ENCODE results near the gene ERVW-1.
"Not testable (repeated sequence)": the region's sequence is repeated elsewhere in the genome, so short reads cannot be mapped to it uniquely, and the experiment has no call there.

The ERVW-1 gene, protein sequence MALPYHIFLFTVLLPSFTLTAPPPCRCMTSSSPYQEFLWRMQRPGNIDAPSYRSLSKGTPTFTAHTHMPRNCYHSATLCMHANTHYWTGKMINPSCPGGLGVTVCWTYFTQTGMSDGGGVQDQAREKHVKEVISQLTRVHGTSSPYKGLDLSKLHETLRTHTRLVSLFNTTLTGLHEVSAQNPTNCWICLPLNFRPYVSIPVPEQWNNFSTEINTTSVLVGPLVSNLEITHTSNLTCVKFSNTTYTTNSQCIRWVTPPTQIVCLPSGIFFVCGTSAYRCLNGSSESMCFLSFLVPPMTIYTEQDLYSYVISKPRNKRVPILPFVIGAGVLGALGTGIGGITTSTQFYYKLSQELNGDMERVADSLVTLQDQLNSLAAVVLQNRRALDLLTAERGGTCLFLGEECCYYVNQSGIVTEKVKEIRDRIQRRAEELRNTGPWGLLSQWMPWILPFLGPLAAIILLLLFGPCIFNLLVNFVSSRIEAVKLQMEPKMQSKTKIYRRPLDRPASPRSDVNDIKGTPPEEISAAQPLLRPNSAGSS

GRCh38 chr7:92477681-92478080 is at the start of gene ERVW-1:
Gene ERVW-1 (minus strand): TSS chr7:92477946. CDS start chr7:92470381, 7,565 bp downstream.
- in situ Hi-C loops (cut with HindIII; ENCODE audit: low pct_ligation_motif_present, low pct_unique_long_range_greater_than_20kb, low sequenced_read_pairs); DNase-seq: not testable (repeated sequence)

DNA sequence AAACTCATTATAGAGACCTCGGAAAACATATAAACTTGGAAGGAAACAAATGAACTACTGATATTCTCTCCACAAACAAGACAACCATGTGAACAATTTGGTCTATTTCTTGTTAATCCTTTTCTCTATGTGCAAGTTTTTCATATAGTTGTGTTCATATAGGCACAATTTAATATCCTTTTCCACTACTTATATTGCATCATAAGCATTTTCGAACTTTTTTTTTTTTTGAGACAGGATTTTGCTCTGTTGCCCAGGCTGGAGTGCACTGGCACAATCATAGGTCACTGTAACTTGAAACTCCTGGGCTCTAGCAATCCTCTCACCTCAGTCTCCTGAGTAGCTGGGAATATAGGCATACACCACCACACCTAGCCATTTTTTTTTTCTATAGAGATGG is 45.4 kb upstream of the ERVW-1 start:
- in situ Hi-C loops (cut with HindIII; ENCODE audit: low pct_ligation_motif_present, low pct_unique_long_range_greater_than_20kb, low sequenced_read_pairs) = no loop called here
- DNase-seq = no peak

- no peak for DNase-seq
- in situ Hi-C loops (cut with HindIII; ENCODE audit: low pct_ligation_motif_present, low pct_unique_long_range_greater_than_20kb, low sequenced_read_pairs) = no loop called here
Measured at GRCh38 chr7:92520024-92520423, 42.3 kb upstream of the ERVW-1 start.

GRCh38 chr7:92517631-92518030 is 39.9 kb upstream of the ERVW-1 start:
- in situ Hi-C loops (cut with HindIII; ENCODE audit: low pct_ligation_motif_present, low pct_unique_long_range_greater_than_20kb, low sequenced_read_pairs) = no loop called here
- peak; percentile 39 for DNase-seq

DNA sequence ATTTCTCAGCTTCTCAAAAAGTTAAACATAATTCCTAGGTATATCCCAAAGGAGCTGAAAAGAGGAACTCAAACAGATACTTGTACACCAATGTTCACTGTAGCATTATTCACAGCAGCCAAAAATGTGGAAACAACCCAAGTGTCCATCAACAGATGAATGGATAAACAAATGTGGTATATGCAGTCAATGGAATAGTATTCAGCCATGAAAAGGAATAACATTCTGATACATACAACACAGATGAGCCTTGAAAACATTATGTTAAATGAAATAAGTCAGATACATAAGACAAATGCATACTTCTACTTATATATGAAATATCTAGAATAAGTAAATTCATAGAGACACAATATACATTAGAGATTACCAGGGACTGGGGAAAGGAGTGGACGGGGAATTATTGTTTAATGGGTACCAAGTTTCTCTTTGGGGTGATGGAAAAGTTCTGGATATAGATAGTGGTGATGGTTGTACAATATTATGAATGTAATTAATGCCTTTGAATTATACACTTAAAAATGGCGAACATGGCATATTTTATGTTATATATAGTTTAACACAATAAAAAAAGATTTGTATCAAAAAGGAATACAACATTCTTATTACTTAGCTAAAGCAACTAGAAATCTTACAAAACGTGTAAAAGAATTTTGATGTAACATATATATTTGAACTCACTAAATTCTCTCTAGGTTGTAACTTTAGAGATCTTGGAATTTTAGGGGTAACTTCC is 35.6 kb upstream of the ERVW-1 start:
- in situ Hi-C loops (cut with HindIII; ENCODE audit: low pct_ligation_motif_present, low pct_unique_long_range_greater_than_20kb, low sequenced_read_pairs) = no loop called here
- DNase-seq = no peak

GRCh38 chr7:92508946-92509345 is 31.2 kb upstream of the ERVW-1 start:
- DNase-seq = no peak
- in situ Hi-C loops (cut with HindIII; ENCODE audit: low pct_ligation_motif_present, low pct_unique_long_range_greater_than_20kb, low sequenced_read_pairs) = no loop called here

DNA sequence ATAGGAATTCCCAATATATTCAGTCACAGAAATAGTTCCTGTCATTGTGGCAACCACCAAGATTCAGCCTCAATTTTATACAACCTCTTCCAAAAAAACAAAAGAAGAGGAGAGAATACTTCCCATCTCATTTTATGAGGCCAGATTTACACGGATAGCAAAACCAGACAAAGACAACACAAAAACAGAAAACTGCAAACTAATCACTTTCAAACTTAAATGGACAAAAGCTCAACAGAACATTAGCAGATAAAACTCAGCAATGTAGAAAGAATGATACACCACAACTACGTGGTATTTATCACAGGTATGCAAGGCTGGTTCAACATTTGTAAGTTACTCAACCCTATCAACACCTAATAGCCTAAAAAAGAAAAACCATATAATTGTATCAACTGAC is 28.6 kb upstream of the ERVW-1 start:
- in situ Hi-C loops (cut with HindIII; ENCODE audit: low pct_ligation_motif_present, low pct_unique_long_range_greater_than_20kb, low sequenced_read_pairs) = no loop called here
- DNase-seq = no peak

- in situ Hi-C loops (cut with HindIII; ENCODE audit: low pct_ligation_motif_present, low pct_unique_long_range_greater_than_20kb, low sequenced_read_pairs) = no loop called here
Measured at GRCh38 chr7:92504563-92504962, 26.8 kb upstream of the ERVW-1 start.

DNA sequence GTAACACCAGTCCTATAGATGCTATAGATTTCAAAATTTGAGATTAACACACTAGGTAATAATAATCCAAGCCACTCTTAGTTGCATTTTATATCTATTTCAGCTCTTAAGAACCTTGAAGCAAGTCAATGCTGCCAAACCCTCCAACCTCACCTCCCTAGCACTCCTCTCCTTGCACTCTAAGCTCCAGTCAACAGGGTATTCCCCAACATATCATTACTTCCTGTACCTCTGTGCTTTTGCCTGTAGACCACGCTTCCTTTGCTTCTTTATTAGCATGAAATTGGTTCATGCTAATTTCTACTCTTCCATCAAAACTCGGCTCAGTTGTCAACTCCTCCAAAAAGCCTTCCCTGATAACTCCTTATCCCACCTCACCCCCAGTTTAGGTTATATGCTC is 26.0 kb upstream of the ERVW-1 start:
- no peak for DNase-seq
- in situ Hi-C loops (cut with HindIII; ENCODE audit: low pct_ligation_motif_present, low pct_unique_long_range_greater_than_20kb, low sequenced_read_pairs) = no loop called here

More at GRCh38 chr7:92504563-92504962, 26.8 kb upstream of the ERVW-1 start:
- no peak for DNase-seq

DNA sequence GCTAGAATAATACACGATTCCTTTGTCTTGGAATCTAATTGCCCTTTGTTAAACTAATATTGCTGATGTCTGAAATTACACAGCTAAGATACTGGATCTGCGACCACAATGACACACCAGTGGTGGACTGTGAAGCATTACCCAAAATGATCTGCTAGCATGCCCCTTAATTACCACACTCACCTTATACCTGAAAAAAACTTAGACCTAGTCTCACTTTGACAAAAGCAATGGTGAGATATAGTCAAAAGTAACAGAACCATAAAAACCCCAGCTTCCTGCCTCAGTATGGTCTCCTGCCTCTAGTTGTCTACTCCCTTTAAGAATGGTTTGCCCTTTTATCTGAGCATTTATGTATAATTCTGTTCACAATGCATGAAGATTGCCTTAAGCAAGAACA is 20.8 kb upstream of the ERVW-1 start:
- DNase-seq = no peak
- in situ Hi-C loops (cut with HindIII; ENCODE audit: low pct_ligation_motif_present, low pct_unique_long_range_greater_than_20kb, low sequenced_read_pairs) = no loop called here

DNA sequence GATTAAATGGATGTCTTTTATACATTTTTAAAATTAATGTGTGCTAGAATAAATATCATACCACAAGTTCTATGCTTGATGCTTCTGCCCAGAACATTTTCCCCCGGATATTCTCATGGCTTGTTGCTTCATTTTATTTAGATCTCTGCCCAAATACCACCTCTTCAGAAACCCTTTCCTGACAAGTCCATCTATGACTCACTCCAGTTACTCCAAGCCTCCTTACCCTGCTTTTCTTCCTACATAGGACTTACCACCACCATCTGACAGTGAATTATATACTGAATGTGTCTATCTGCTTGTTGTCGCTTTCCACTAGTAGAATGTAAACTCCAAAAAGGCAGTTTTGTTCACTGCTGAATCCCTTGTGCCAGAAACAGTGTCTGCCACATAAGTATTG is 19.1 kb upstream of the ERVW-1 start:
- in situ Hi-C loops (cut with HindIII; ENCODE audit: low pct_ligation_motif_present, low pct_unique_long_range_greater_than_20kb, low sequenced_read_pairs) = no loop called here
- DNase-seq = no peak

DNA sequence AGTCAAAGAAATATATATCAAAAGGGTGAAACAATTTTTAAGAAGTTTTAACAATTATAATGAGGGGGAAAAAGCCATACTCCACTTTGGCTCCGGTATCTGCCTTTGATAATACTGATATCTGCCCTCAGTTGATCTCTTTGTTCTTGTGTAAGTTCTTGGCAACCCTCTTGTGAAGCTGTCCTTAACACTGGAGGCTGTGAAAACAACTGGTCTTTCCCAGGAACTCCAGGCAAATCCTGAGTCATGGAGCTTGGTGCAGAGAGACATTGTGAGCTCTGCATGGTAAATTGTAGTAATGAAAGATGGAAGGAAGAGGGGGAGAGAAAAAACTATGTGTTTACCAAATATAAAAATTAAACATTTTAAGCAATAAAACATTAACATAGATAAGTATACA is 11.9 kb upstream of the ERVW-1 start:
- in situ Hi-C loops (cut with HindIII; ENCODE audit: low pct_ligation_motif_present, low pct_unique_long_range_greater_than_20kb, low sequenced_read_pairs) = no loop called here
- DNase-seq = no peak

GRCh38 chr7:92487804-92488203 is 10.1 kb upstream of the ERVW-1 start:
- in situ Hi-C loops (cut with HindIII; ENCODE audit: low pct_ligation_motif_present, low pct_unique_long_range_greater_than_20kb, low sequenced_read_pairs) = no loop called here

DNA sequence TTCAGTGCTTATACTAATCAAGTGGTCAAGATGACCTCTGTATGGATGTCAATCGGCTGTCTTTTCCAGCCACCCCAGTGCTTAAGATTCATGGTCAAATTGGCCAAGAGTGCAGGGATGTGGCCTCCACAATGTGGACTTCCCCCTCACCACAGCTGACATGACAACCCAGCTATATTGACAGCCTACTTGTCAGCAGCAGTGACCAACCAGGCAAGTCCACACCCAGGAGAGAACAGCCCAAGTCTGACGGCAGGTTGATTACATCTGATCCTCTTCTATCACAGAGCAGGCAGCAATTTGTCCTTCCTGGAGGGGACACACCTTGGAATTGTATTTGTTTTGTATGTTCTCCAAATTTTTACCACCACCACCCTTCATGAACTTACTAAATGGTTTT is 8.2 kb upstream of the ERVW-1 start:
- in situ Hi-C loops (cut with HindIII; ENCODE audit: low pct_ligation_motif_present, low pct_unique_long_range_greater_than_20kb, low sequenced_read_pairs) = no loop called here
- no peak for DNase-seq

More at GRCh38 chr7:92487804-92488203, 10.1 kb upstream of the ERVW-1 start:
- no peak for DNase-seq

- in situ Hi-C loops (cut with HindIII; ENCODE audit: low pct_ligation_motif_present, low pct_unique_long_range_greater_than_20kb, low sequenced_read_pairs) = no loop called here
- DNase-seq = no peak
Measured at GRCh38 chr7:92485267-92485892, 7.6 kb upstream of the ERVW-1 start.

GRCh38 chr7:92484226-92484625 is 6.5 kb upstream of the ERVW-1 start:
- in situ Hi-C loops (cut with HindIII; ENCODE audit: low pct_ligation_motif_present, low pct_unique_long_range_greater_than_20kb, low sequenced_read_pairs) = not testable (repeated sequence)

DNA sequence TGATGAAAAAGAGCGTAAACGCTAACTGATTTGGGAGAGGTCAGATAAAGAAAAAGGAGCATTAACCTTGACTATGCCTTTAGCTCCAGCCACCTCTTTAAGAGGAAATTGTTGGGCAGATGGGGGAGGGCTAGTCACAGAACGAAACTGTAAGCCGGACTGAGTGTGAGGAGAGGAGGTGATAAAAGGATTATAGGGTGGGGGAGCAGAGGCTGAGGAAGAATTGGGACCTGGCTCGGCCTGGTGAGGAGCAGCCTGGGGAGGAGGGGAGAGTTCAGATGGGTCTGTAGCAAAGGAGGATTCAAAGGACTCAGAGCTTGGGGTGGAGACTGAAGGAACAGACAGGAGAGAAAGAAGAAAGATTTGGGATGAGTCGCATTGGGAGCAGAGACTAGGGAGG is 5.9 kb upstream of the ERVW-1 start:
- DNase-seq; in situ Hi-C loops (cut with HindIII; ENCODE audit: low pct_ligation_motif_present, low pct_unique_long_range_greater_than_20kb, low sequenced_read_pairs): not testable (repeated sequence)

More at GRCh38 chr7:92484226-92484625, 6.5 kb upstream of the ERVW-1 start:
- DNase-seq = not testable (repeated sequence)

GRCh38 chr7:92479146-92479545 is 1.4 kb upstream of the ERVW-1 start:
- DNase-seq; in situ Hi-C loops (cut with HindIII; ENCODE audit: low pct_ligation_motif_present, low pct_unique_long_range_greater_than_20kb, low sequenced_read_pairs): not testable (repeated sequence)

DNA sequence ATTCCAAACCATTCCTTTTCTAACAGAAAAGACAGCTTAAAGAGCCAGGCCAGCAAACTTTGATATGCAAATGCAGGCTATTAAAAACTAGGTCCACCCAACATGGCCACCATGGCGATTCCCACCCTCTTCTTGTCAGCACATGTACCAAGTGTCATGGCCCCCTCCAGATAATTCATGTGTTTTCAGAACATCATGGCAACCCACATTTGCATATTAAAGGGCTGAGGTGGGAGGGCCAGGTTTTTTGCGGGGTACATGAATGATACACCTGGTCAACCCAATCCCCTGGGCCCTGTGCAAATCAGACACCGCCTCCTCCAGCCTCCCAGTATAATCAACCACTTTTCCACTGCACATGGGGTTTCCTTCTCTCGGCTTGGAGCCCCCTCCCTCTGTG is 965 bp upstream of the ERVW-1 start:
- in situ Hi-C loops (cut with HindIII; ENCODE audit: low pct_ligation_motif_present, low pct_unique_long_range_greater_than_20kb, low sequenced_read_pairs) = no loop called here
- DNase-seq = no peak
